Upper lobe of left lung (tissue), 4 donors: ENCODE data around the gene PRKCH.
A peak's percentile ranks its signal among the peaks of the same experiment; 100 is the strongest.

Source experiments
- CTCF ChIP-seq, 6 experiments: fragments of 450-650 bp in 4 of 6; fragments of 200-600 bp in 2 of 6; sonication (generic) in 2 of 6; IDR thresholded peaks; one replicate each; pipeline ENCODE4 v1.5.1; 2016 to 2019; ENCODE audit warnings: antibody characterized with exemption in 6 of 6
- POLR2A ChIP-seq, 4 donors: fragments of 450-650 bp; IDR thresholded peaks; one replicate each; pipeline ENCODE4 v1.5.1; 2016 to 2017; ENCODE audit warnings: antibody characterized with exemption in 4 of 4, mild to moderate bottlenecking in 2 of 4

- TF ChIP-seq CTCF (IDR thresholded peaks at IDR 0.05) (no peak), POLR2A (IDR thresholded peaks at IDR 0.05) (peak in 1 of 4 donors; percentile 24)
These were observed 14.4 kb downstream of the PRKCH start for GRCh38 chr14:61335671-61336275.
